ENCODE data around the gene ZSWIM5. TPM values are rescaled to one million over a fixed set of nuclear protein-coding genes. Genes with fewer than 3 reads are reported as not detected.

ZSWIM5 gene
- total and polyA plus RNA-seq, 10 donors: 0.15 to 4.7 (median 2.7) TPM

GRCh38 chr1:45035631-45036301 lies 170.6 kb downstream of the ZSWIM5 start:
- 83 to 94% (median 93%) methylated on average over 7 of the region's 7 CpGs for WGBS, 5 donors
- TF ChIP-seq CTCF (IDR thresholded peaks at IDR 0.05 in 8 of 11, conservative IDR thresholded peaks at IDR 0.05 in 3 of 11): no peak
- no peak for TF ChIP-seq POLR2AphosphoS5 (IDR thresholded peaks at IDR 0.05)
- no peak for TF ChIP-seq POLR2A (IDR thresholded peaks at IDR 0.05)

GRCh38 chr1:45033356-45033755 lies 173.0 kb downstream of the ZSWIM5 start:
- Histone ChIP-seq H3K9me3 (no peaks in the 10 kb centered on the region), H3K4me3 (no peak overlapping the region), H3K36me3 (peaks cover 0 to 15% (median 0%) of the 10 kb centered on the region in 6 donors), H3K27me3 (replicated peaks in 1 of 7) (no peaks in the 10 kb centered on the region), H3K4me1 (peaks cover 0 to 13% (median 0%) of the 10 kb centered on the region in 6 donors), H3K27ac (peak overlapping the region in 1 of 8 donors; percentile 4)
- TF ChIP-seq POLR2A (IDR thresholded peaks at IDR 0.05): no peak
- no peak for TF ChIP-seq CTCF (IDR thresholded peaks at IDR 0.05 in 8 of 11, conservative IDR thresholded peaks at IDR 0.05 in 3 of 11)
- no peak for TF ChIP-seq POLR2AphosphoS5 (IDR thresholded peaks at IDR 0.05)
- intact Hi-C loops (cut with DNase I; ENCODE audit: low total_unique reads): no loop called here
- no peak for DNase-seq
- 89 to 100% (median 98%) methylated on average over 1 of the region's 1 CpG for WGBS, 5 donors

More at GRCh38 chr1:45035631-45036301, 170.6 kb downstream of the ZSWIM5 start:
- DNase-seq: no peak
- H3K27me3 ChIP-seq (replicated peaks in 1 of 7): no peaks in the 10 kb centered on the region
- intact Hi-C loops (cut with DNase I; ENCODE audit: low total_unique reads): no loop called here
- peaks cover 0 to 13% (median 0%) of the 10 kb centered on the region in 6 donors for H3K4me1 ChIP-seq
- H3K36me3 ChIP-seq: peaks cover 0 to 15% (median 0%) of the 10 kb centered on the region in 6 donors
- no peak overlapping the region for H3K27ac ChIP-seq
- H3K9me3 ChIP-seq: no peaks in the 10 kb centered on the region
- no peak overlapping the region for H3K4me3 ChIP-seq

- H3K27me3 ChIP-seq (replicated peaks in 1 of 7): no peaks in the 10 kb centered on the region
- H3K4me1 ChIP-seq: peaks cover 0 to 13% (median 0%) of the 10 kb centered on the region in 6 donors
- H3K4me3 ChIP-seq: no peak overlapping the region
- peaks cover 0 to 15% (median 0%) of the 10 kb centered on the region in 6 donors for H3K36me3 ChIP-seq
- 74 to 82% (median 78%) methylated on average over 2 of the region's 2 CpGs for WGBS, 5 donors
- no peak overlapping the region for H3K27ac ChIP-seq
- no peaks in the 10 kb centered on the region for H3K9me3 ChIP-seq
- no peak for TF ChIP-seq POLR2AphosphoS5 (IDR thresholded peaks at IDR 0.05)
- intact Hi-C loops (cut with DNase I; ENCODE audit: low total_unique reads): no loop called here
- DNase-seq: no peak
These were observed 173.6 kb downstream of the ZSWIM5 start for GRCh38 chr1:45032837-45033236.

- intact Hi-C loops (cut with DNase I; ENCODE audit: low total_unique reads): no loop called here
- 81 to 93% (median 88%) methylated on average over 1 of the region's 1 CpG for WGBS, 5 donors
- no peaks in the 10 kb centered on the region for H3K36me3 ChIP-seq
- H3K27me3 ChIP-seq (replicated peaks in 1 of 7): no peaks in the 10 kb centered on the region
- no peak for DNase-seq
- no peak overlapping the region for H3K4me3 ChIP-seq
- no peaks in the 10 kb centered on the region for H3K4me1 ChIP-seq
- no peaks in the 10 kb centered on the region for H3K9me3 ChIP-seq
- no peak for TF ChIP-seq CTCF (IDR thresholded peaks at IDR 0.05 in 8 of 11, conservative IDR thresholded peaks at IDR 0.05 in 3 of 11)
- TF ChIP-seq POLR2A (IDR thresholded peaks at IDR 0.05): no peak
- no peak for TF ChIP-seq POLR2AphosphoS5 (IDR thresholded peaks at IDR 0.05)
- no peak overlapping the region for H3K27ac ChIP-seq
These were observed 180.0 kb downstream of the ZSWIM5 start for GRCh38 chr1:45026446-45026845.
